GM18498 (cell line): ENCODE results near the gene ZNF219.
"Not testable (repeated sequence)": the region's sequence is repeated elsewhere in the genome, so short reads cannot be mapped to it uniquely, and the experiment has no call there.

Experiments
- ATAC-seq: cut with Tn5 transposase; IDR thresholded peaks from one replicate; pipeline ENCODE4 v1.9.1; 2021; ENCODE audit warnings: mild to moderate bottlenecking, moderate library complexity; ENCODE audit not compliant: unreplicated experiment

The ZNF219 gene

GRCh38 chr14:21047378-21047781 lies 51.1 kb downstream of the ZNF219 start:
- ATAC-seq = no peak

GRCh38 chr14:21043974-21044618 lies 54.4 kb downstream of the ZNF219 start:
- no peak for ATAC-seq

GRCh38 chr14:21043387-21043973 lies 55.0 kb downstream of the ZNF219 start:
- ATAC-seq = no peak

- no peak for ATAC-seq
These were observed 55.5 kb downstream of the ZNF219 start for GRCh38 chr14:21042918-21043317.

GRCh38 chr14:21041676-21042433 lies 56.6 kb downstream of the ZNF219 start, which contains the start of gene RNASE7:
RNASE7 (plus strand) TSS chr14:21042362; CDS start chr14:21042993, 631 bp downstream.
- ATAC-seq = no peak

- not testable (repeated sequence) for ATAC-seq
These were observed 57.5 kb downstream of the ZNF219 start for GRCh38 chr14:21040941-21041340.

GRCh38 chr14:21040370-21040925 lies 58.0 kb downstream of the ZNF219 start:
- ATAC-seq = no peak
